ENCODE measurements around the gene FZD7.

FZD7 gene

GRCh38 chr2:201996006-201996405, 37.6 kb upstream of the FZD7 start:
- Histone ChIP-seq H3K27ac (ENCODE audit: low read length) (no peak overlapping the region), H2AFZ (ENCODE audit: low read depth, low read length) (no peak overlapping the region), H3K9ac (ENCODE audit: low read depth, low read length) (no peak overlapping the region), H3K4me3 (ENCODE audit: low read depth in 1 of 2, low read length in 2 of 2) (no peak overlapping the region), H3K4me1 (ENCODE audit: insufficient read depth, low read length) (no peaks in the 10 kb centered on the region), H3K27me3 (ENCODE audit: insufficient read depth, low read length, poor library complexity) (peaks cover 17% of the 10 kb centered on the region), H3K79me2 (ENCODE audit: insufficient read depth, low read length) (no peaks in the 10 kb centered on the region), H3K36me3 (ENCODE audit: insufficient read depth, low read length) (no peaks in the 10 kb centered on the region), H3K4me2 (ENCODE audit: insufficient read depth, low read length) (no peak overlapping the region), H4K20me1 (ENCODE audit: insufficient read depth, low read length) (no peaks in the 10 kb centered on the region), H3K9me3 (ENCODE audit: insufficient read depth, low read length, severe bottlenecking) (no peaks in the 10 kb centered on the region)
- no peak for DNase-seq
- no peak for ATAC-seq (ENCODE audit: insufficient read depth, low read depth)
- no peak for TF ChIP-seq CTCF (IDR thresholded peaks at IDR 0.05; ENCODE audit: borderline replicate concordance, extremely low read depth, low read length, poor library complexity, severe bottlenecking)
- TF ChIP-seq EZH2 (IDR thresholded peaks at IDR 0.05; ENCODE audit: borderline replicate concordance, low read depth, low read length, severe bottlenecking), result no peak

- no peak overlapping the region for H3K4me3 ChIP-seq (ENCODE audit: low read depth in 1 of 2, low read length in 2 of 2)
- TF ChIP-seq EZH2 (IDR thresholded peaks at IDR 0.05; ENCODE audit: borderline replicate concordance, low read depth, low read length, severe bottlenecking), result no peak
- TF ChIP-seq CTCF (IDR thresholded peaks at IDR 0.05; ENCODE audit: borderline replicate concordance, extremely low read depth, low read length, poor library complexity, severe bottlenecking), result no peak
- no peaks in the 10 kb centered on the region for H4K20me1 ChIP-seq (ENCODE audit: insufficient read depth, low read length)
- no peak overlapping the region for H3K4me2 ChIP-seq (ENCODE audit: insufficient read depth, low read length)
- no peak overlapping the region for H2AFZ ChIP-seq (ENCODE audit: low read depth, low read length)
- no peaks in the 10 kb centered on the region for H3K9me3 ChIP-seq (ENCODE audit: insufficient read depth, low read length, severe bottlenecking)
- H3K9ac ChIP-seq (ENCODE audit: low read depth, low read length), result no peak overlapping the region
- H3K27ac ChIP-seq (ENCODE audit: low read length), result no peak overlapping the region
- ATAC-seq (ENCODE audit: insufficient read depth, low read depth) (no peak), DNase-seq (no peak)
- H3K36me3 ChIP-seq (ENCODE audit: insufficient read depth, low read length), result no peaks in the 10 kb centered on the region
- no peaks in the 10 kb centered on the region for H3K4me1 ChIP-seq (ENCODE audit: insufficient read depth, low read length)
- H3K27me3 ChIP-seq (ENCODE audit: insufficient read depth, low read length, poor library complexity), result peaks cover 17% of the 10 kb centered on the region
- H3K79me2 ChIP-seq (ENCODE audit: insufficient read depth, low read length), result no peaks in the 10 kb centered on the region
Measured at GRCh38 chr2:201996679-201997314, 36.9 kb upstream of the FZD7 start.

- peaks cover 17% of the 10 kb centered on the region for H3K27me3 ChIP-seq (ENCODE audit: insufficient read depth, low read length, poor library complexity)
- H3K27ac ChIP-seq (ENCODE audit: low read length), result no peak overlapping the region
- ATAC-seq (ENCODE audit: insufficient read depth, low read depth) (no peak), DNase-seq (no peak)
- no peak overlapping the region for H3K9ac ChIP-seq (ENCODE audit: low read depth, low read length)
- H4K20me1 ChIP-seq (ENCODE audit: insufficient read depth, low read length), result no peaks in the 10 kb centered on the region
- no peaks in the 10 kb centered on the region for H3K36me3 ChIP-seq (ENCODE audit: insufficient read depth, low read length)
- H2AFZ ChIP-seq (ENCODE audit: low read depth, low read length), result no peak overlapping the region
- no peaks in the 10 kb centered on the region for H3K9me3 ChIP-seq (ENCODE audit: insufficient read depth, low read length, severe bottlenecking)
- H3K4me2 ChIP-seq (ENCODE audit: insufficient read depth, low read length), result no peak overlapping the region
- H3K79me2 ChIP-seq (ENCODE audit: insufficient read depth, low read length), result no peaks in the 10 kb centered on the region
- no peaks in the 10 kb centered on the region for H3K4me1 ChIP-seq (ENCODE audit: insufficient read depth, low read length)
- TF ChIP-seq EZH2 (IDR thresholded peaks at IDR 0.05; ENCODE audit: borderline replicate concordance, low read depth, low read length, severe bottlenecking) (no peak), CTCF (IDR thresholded peaks at IDR 0.05; ENCODE audit: borderline replicate concordance, extremely low read depth, low read length, poor library complexity, severe bottlenecking) (no peak)
- no peak overlapping the region for H3K4me3 ChIP-seq (ENCODE audit: low read depth in 1 of 2, low read length in 2 of 2)
Measured at GRCh38 chr2:201999279-201999678, 34.4 kb upstream of the FZD7 start.
